Activated naive CD8-positive, alpha-beta T cell (primary cell): ENCODE results near the gene CDKN2AIP.
"Not testable (repeated sequence)": the region's sequence is repeated elsewhere in the genome, so short reads cannot be mapped to it uniquely, and the experiment has no call there.

Experiments
- H3K27ac Mint-ChIP-seq: one replicate; pipeline ENCODE4 v1.8.0; 2021; ENCODE audit warnings: mixed read lengths
- H3K27me3 Mint-ChIP-seq: one replicate; pipeline ENCODE4 v1.8.0; 2021; ENCODE audit warnings: mixed read lengths
- H3K36me3 Mint-ChIP-seq: one replicate; pipeline ENCODE4 v1.8.0; 2021; ENCODE audit warnings: mixed read lengths
- H3K4me1 Mint-ChIP-seq: one replicate; pipeline ENCODE4 v1.8.0; 2021; ENCODE audit warnings: low read depth, mixed read lengths
- H3K4me3 Mint-ChIP-seq: one replicate; pipeline ENCODE4 v1.8.0; 2021; ENCODE audit warnings: mild to moderate bottlenecking, mixed read lengths
- H3K9me3 Mint-ChIP-seq: one replicate; pipeline ENCODE4 v1.8.0; 2021; ENCODE audit warnings: low read depth, mixed read lengths

CDKN2AIP gene

GRCh38 chr4:183450108-183450507, 5.7 kb downstream of the CDKN2AIP start:
- H3K27ac Mint-ChIP-seq: no peak overlapping the region
- H3K9me3 Mint-ChIP-seq: no peaks in the 10 kb centered on the region
- H3K36me3 Mint-ChIP-seq: peaks cover 20% of the 10 kb centered on the region
- no peaks in the 10 kb centered on the region for H3K27me3 Mint-ChIP-seq
- no peak overlapping the region for H3K4me3 Mint-ChIP-seq
- H3K4me1 Mint-ChIP-seq: peaks cover 54% of the 10 kb centered on the region

- peak overlapping the region; percentile 0 for H3K27ac Mint-ChIP-seq
- H3K4me1 Mint-ChIP-seq: peaks cover 18% of the 10 kb centered on the region
- H3K4me3 Mint-ChIP-seq: no peak overlapping the region
- no peaks in the 10 kb centered on the region for H3K27me3 Mint-ChIP-seq
- peaks cover 3% of the 10 kb centered on the region for H3K36me3 Mint-ChIP-seq
- H3K9me3 Mint-ChIP-seq: no peaks in the 10 kb centered on the region
These were observed 11.2 kb downstream of the CDKN2AIP start for GRCh38 chr4:183455431-183456195.

GRCh38 chr4:183458005-183458404, 13.6 kb downstream of the CDKN2AIP start:
- Mint-ChIP-seq H3K36me3 (no peaks in the 10 kb centered on the region), H3K27ac (no peak overlapping the region), H3K4me3 (no peak overlapping the region), H3K27me3 (no peaks in the 10 kb centered on the region), H3K9me3 (no peaks in the 10 kb centered on the region), H3K4me1 (peaks cover 15% of the 10 kb centered on the region)

GRCh38 chr4:183463903-183464619, 19.6 kb downstream of the CDKN2AIP start:
- H3K4me1 Mint-ChIP-seq, H3K9me3 Mint-ChIP-seq, H3K27ac Mint-ChIP-seq, H3K27me3 Mint-ChIP-seq, H3K4me3 Mint-ChIP-seq, H3K36me3 Mint-ChIP-seq: not testable (repeated sequence)

GRCh38 chr4:183465879-183466278, 21.4 kb downstream of the CDKN2AIP start:
- not testable (repeated sequence) for H3K27ac Mint-ChIP-seq, H3K4me3 Mint-ChIP-seq

GRCh38 chr4:183467246-183467645, 22.8 kb downstream of the CDKN2AIP start:
- Mint-ChIP-seq H3K36me3 (peaks cover 6% of the 10 kb centered on the region), H3K4me1 (peaks cover 1% of the 10 kb centered on the region), H3K4me3 (no peak overlapping the region), H3K9me3 (no peaks in the 10 kb centered on the region), H3K27me3 (no peaks in the 10 kb centered on the region), H3K27ac (no peak overlapping the region)

More at GRCh38 chr4:183465879-183466278, 21.4 kb downstream of the CDKN2AIP start:
- not testable (repeated sequence) for H3K27me3 Mint-ChIP-seq, H3K9me3 Mint-ChIP-seq, H3K4me1 Mint-ChIP-seq, H3K36me3 Mint-ChIP-seq

GRCh38 chr4:183468210-183469095, 24.0 kb downstream of the CDKN2AIP start:
- H3K27ac Mint-ChIP-seq: no peak overlapping the region
- no peaks in the 10 kb centered on the region for H3K9me3 Mint-ChIP-seq
- H3K4me1 Mint-ChIP-seq: peaks cover 5% of the 10 kb centered on the region
- H3K36me3 Mint-ChIP-seq: peaks cover 6% of the 10 kb centered on the region
- H3K27me3 Mint-ChIP-seq: no peaks in the 10 kb centered on the region
- no peak overlapping the region for H3K4me3 Mint-ChIP-seq

- H3K36me3 Mint-ChIP-seq: peaks cover 6% of the 10 kb centered on the region
These were observed 24.8 kb downstream of the CDKN2AIP start for GRCh38 chr4:183469285-183469684.

GRCh38 chr4:183469936-183470335, 25.5 kb downstream of the CDKN2AIP start:
- H3K4me3 Mint-ChIP-seq: no peak overlapping the region
- H3K27ac Mint-ChIP-seq: no peak overlapping the region
- no peaks in the 10 kb centered on the region for H3K27me3 Mint-ChIP-seq
- H3K36me3 Mint-ChIP-seq: peaks cover 6% of the 10 kb centered on the region
- H3K4me1 Mint-ChIP-seq: peaks cover 5% of the 10 kb centered on the region
- H3K9me3 Mint-ChIP-seq: no peaks in the 10 kb centered on the region

More at GRCh38 chr4:183469285-183469684, 24.8 kb downstream of the CDKN2AIP start:
- Mint-ChIP-seq H3K9me3 (no peaks in the 10 kb centered on the region), H3K27ac (no peak overlapping the region), H3K4me3 (no peak overlapping the region), H3K27me3 (no peaks in the 10 kb centered on the region), H3K4me1 (peaks cover 5% of the 10 kb centered on the region)

- no peak overlapping the region for H3K4me3 Mint-ChIP-seq
- no peak overlapping the region for H3K27ac Mint-ChIP-seq
- H3K27me3 Mint-ChIP-seq: no peaks in the 10 kb centered on the region
- no peaks in the 10 kb centered on the region for H3K9me3 Mint-ChIP-seq
- peaks cover 5% of the 10 kb centered on the region for H3K4me1 Mint-ChIP-seq
- peaks cover 6% of the 10 kb centered on the region for H3K36me3 Mint-ChIP-seq
These were observed 26.4 kb downstream of the CDKN2AIP start for GRCh38 chr4:183470821-183471220.

GRCh38 chr4:183471946-183472708, 27.7 kb downstream of the CDKN2AIP start:
- Mint-ChIP-seq H3K9me3 (no peaks in the 10 kb centered on the region), H3K36me3 (peaks cover 6% of the 10 kb centered on the region), H3K4me3 (no peak overlapping the region), H3K27me3 (no peaks in the 10 kb centered on the region), H3K4me1 (peaks cover 5% of the 10 kb centered on the region), H3K27ac (no peak overlapping the region)

GRCh38 chr4:183478123-183478522, 33.7 kb downstream of the CDKN2AIP start:
- Mint-ChIP-seq H3K4me1 (no peaks in the 10 kb centered on the region), H3K9me3 (no peaks in the 10 kb centered on the region), H3K27ac (no peak overlapping the region), H3K36me3 (no peaks in the 10 kb centered on the region), H3K4me3 (no peak overlapping the region), H3K27me3 (no peaks in the 10 kb centered on the region)

- Mint-ChIP-seq H3K9me3 (no peaks in the 10 kb centered on the region), H3K4me1 (no peaks in the 10 kb centered on the region), H3K36me3 (no peaks in the 10 kb centered on the region), H3K27me3 (no peaks in the 10 kb centered on the region), H3K4me3 (no peak overlapping the region), H3K27ac (no peak overlapping the region)
These were observed 34.5 kb downstream of the CDKN2AIP start for GRCh38 chr4:183478926-183479325.

GRCh38 chr4:183482515-183483095, 38.2 kb downstream of the CDKN2AIP start:
- not testable (repeated sequence) for H3K4me3 Mint-ChIP-seq, H3K4me1 Mint-ChIP-seq, H3K27me3 Mint-ChIP-seq, H3K9me3 Mint-ChIP-seq, H3K36me3 Mint-ChIP-seq, H3K27ac Mint-ChIP-seq
